Measurements from ENCODE around the gene GJC2.

DNA sequence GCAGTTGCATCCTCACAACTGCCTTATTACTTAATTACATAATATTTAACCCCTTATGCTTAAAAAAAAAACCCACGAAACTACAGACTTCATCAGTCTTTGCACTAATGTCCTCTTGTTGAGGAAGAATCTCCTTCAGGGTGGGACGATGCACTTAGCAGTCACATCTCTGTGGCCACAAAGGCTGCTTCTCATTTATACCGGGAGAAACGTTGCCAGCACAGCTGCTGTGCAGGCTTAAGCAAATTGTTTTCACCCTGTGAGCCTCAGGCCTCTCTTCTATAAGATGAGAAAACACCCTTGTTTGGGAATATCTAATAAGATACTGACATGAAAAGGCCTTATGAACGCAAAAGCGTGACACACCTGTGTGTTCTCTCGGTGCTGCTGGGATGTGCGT is 55.2 kb downstream of the GJC2 start:
- TF ChIP-seq, protein P1, sequence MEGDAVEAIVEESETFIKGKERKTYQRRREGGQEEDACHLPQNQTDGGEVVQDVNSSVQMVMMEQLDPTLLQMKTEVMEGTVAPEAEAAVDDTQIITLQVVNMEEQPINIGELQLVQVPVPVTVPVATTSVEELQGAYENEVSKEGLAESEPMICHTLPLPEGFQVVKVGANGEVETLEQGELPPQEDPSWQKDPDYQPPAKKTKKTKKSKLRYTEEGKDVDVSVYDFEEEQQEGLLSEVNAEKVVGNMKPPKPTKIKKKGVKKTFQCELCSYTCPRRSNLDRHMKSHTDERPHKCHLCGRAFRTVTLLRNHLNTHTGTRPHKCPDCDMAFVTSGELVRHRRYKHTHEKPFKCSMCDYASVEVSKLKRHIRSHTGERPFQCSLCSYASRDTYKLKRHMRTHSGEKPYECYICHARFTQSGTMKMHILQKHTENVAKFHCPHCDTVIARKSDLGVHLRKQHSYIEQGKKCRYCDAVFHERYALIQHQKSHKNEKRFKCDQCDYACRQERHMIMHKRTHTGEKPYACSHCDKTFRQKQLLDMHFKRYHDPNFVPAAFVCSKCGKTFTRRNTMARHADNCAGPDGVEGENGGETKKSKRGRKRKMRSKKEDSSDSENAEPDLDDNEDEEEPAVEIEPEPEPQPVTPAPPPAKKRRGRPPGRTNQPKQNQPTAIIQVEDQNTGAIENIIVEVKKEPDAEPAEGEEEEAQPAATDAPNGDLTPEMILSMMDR (conservative IDR thresholded peaks at IDR 0.05; ENCODE audit: low read length): no peak
- TF ChIP-seq EZH2phosphoT487 (IDR thresholded peaks at IDR 0.05; ENCODE audit: borderline replicate concordance): no peak
